Measurements from ENCODE around the gene CDH23.

Gene CDH23

DNA sequence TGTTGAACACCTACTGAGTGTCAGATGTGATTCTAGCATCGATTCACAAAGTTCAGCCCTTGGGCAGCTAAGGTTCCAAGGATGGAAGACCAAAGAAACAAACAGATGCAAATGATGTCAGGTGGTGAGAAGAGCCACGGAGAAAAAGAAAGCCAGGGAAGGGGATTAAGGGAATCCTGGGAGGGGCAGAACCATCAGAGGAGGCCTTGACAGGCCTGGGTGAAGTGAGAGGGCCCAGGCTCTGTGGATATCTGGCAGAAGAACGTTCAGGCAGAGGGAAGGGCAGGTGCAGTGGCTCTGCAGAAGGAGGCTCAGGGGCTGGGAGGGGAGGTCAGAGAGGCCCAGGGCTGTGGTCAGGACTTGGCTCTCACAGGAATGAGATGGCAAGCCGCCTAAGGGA is 232.4 kb downstream of the CDH23 start:
- no peak for DNase-seq
- Mint-ChIP-seq H3K36me3 (ENCODE audit: low read depth) (no peaks in the 10 kb centered on the region), H3K4me3 (no peak overlapping the region), H3K4me1 (ENCODE audit: low read depth) (no peaks in the 10 kb centered on the region), H3K27me3 (no peaks in the 10 kb centered on the region), H3K9me3 (no peaks in the 10 kb centered on the region), H3K27ac (no peak overlapping the region)

- H3K27ac Mint-ChIP-seq = no peak overlapping the region
- H3K9me3 Mint-ChIP-seq = no peaks in the 10 kb centered on the region
- H3K4me3 Mint-ChIP-seq = no peak overlapping the region
Measured at GRCh38 chr10:71630168-71630567, 233.4 kb downstream of the CDH23 start.

GRCh38 chr10:71631007-71631861 is 234.5 kb downstream of the CDH23 start:
- H3K27me3 Mint-ChIP-seq = no peaks in the 10 kb centered on the region
- no peaks in the 10 kb centered on the region for H3K36me3 Mint-ChIP-seq (ENCODE audit: low read depth)
- H3K4me1 Mint-ChIP-seq (ENCODE audit: low read depth) = no peaks in the 10 kb centered on the region

More at GRCh38 chr10:71630168-71630567, 233.4 kb downstream of the CDH23 start:
- Mint-ChIP-seq H3K27me3 (no peaks in the 10 kb centered on the region), H3K4me1 (ENCODE audit: low read depth) (no peaks in the 10 kb centered on the region), H3K36me3 (ENCODE audit: low read depth) (no peaks in the 10 kb centered on the region)
- DNase-seq = no peak

GRCh38 chr10:71632200-71632820 is 235.6 kb downstream of the CDH23 start:
- no peak overlapping the region for H3K4me3 Mint-ChIP-seq
- H3K4me1 Mint-ChIP-seq (ENCODE audit: low read depth) = no peaks in the 10 kb centered on the region
- no peaks in the 10 kb centered on the region for H3K9me3 Mint-ChIP-seq
- no peaks in the 10 kb centered on the region for H3K36me3 Mint-ChIP-seq (ENCODE audit: low read depth)
- DNase-seq = no peak
- H3K27ac Mint-ChIP-seq = no peak overlapping the region
- H3K27me3 Mint-ChIP-seq = no peaks in the 10 kb centered on the region

More at GRCh38 chr10:71631007-71631861, 234.5 kb downstream of the CDH23 start:
- DNase-seq = no peak
- no peak overlapping the region for H3K4me3 Mint-ChIP-seq
- no peaks in the 10 kb centered on the region for H3K9me3 Mint-ChIP-seq
- H3K27ac Mint-ChIP-seq = no peak overlapping the region

GRCh38 chr10:71632896-71633600 is 236.3 kb downstream of the CDH23 start:
- Mint-ChIP-seq H3K27ac (no peak overlapping the region), H3K36me3 (ENCODE audit: low read depth) (no peaks in the 10 kb centered on the region), H3K27me3 (no peaks in the 10 kb centered on the region), H3K4me1 (ENCODE audit: low read depth) (peaks cover 2% of the 10 kb centered on the region), H3K9me3 (no peaks in the 10 kb centered on the region), H3K4me3 (no peak overlapping the region)
- no peak for DNase-seq

DNA sequence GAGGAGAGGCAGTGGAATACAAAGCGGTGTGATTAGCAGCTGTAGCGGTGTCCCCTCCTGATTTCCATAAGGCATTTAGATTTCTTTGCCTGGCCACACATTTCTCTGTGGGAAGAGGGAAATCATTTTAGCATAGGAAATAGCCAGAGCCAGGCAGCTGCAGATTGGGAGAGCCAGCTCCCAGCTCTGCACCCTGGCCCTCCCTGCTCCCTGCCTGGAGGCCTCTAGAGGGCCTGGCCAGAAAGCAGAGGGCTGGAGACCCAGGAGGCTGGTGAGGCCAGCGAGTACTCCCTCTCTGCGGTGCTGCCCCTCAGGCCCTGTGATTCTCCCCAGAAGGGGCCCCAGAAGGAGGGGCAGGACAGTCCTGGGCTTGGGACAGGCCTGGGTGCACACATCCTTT is 237.2 kb downstream of the CDH23 start:
- Mint-ChIP-seq H3K27me3 (no peaks in the 10 kb centered on the region), H3K9me3 (no peaks in the 10 kb centered on the region), H3K4me3 (no peak overlapping the region), H3K36me3 (ENCODE audit: low read depth) (no peaks in the 10 kb centered on the region), H3K27ac (no peak overlapping the region), H3K4me1 (ENCODE audit: low read depth) (peaks cover 4% of the 10 kb centered on the region)
- DNase-seq = no peak

- Mint-ChIP-seq H3K36me3 (ENCODE audit: low read depth) (no peaks in the 10 kb centered on the region), H3K4me1 (ENCODE audit: low read depth) (peaks cover 4% of the 10 kb centered on the region), H3K9me3 (no peaks in the 10 kb centered on the region), H3K27ac (no peak overlapping the region), H3K27me3 (no peaks in the 10 kb centered on the region), H3K4me3 (no peak overlapping the region)
- DNase-seq = no peak
Measured at GRCh38 chr10:71634531-71635164, 237.9 kb downstream of the CDH23 start.

DNA sequence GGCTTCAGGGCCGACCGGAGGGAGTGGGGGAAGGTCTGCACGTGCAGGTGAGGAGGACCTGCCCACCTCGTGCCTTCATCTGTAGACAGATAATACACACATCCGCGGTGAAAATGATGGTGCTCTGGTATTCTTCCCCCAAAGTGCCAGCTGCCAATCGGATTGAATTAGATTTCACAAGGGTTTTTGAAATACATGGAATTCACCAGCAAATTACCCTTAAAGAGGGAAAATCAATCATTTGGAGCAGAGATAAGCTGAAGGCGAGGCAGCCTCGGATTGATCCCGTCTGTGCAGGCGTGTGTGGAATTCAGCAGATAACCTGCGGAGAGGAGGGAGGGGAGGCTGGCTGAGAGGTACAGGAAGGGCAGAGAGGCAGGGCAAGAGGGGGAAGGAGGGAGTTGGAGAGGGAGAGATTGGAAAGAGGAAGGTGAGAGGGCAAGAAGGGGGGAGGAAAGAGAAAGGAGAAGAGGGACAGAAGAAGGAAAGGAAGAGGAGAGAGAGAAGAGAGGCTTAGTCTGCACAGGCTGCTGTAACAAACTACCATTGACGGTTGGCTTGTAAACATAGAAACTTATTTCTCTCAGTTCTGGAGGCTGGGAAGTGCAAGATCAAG is 238.6 kb downstream of the CDH23 start:
- H3K36me3 Mint-ChIP-seq (ENCODE audit: low read depth) = no peaks in the 10 kb centered on the region
- no peaks in the 10 kb centered on the region for H3K27me3 Mint-ChIP-seq
- H3K9me3 Mint-ChIP-seq = no peaks in the 10 kb centered on the region
- no peak for DNase-seq
- peaks cover 4% of the 10 kb centered on the region for H3K4me1 Mint-ChIP-seq (ENCODE audit: low read depth)
- no peak overlapping the region for H3K27ac Mint-ChIP-seq
- H3K4me3 Mint-ChIP-seq = no peak overlapping the region

DNA sequence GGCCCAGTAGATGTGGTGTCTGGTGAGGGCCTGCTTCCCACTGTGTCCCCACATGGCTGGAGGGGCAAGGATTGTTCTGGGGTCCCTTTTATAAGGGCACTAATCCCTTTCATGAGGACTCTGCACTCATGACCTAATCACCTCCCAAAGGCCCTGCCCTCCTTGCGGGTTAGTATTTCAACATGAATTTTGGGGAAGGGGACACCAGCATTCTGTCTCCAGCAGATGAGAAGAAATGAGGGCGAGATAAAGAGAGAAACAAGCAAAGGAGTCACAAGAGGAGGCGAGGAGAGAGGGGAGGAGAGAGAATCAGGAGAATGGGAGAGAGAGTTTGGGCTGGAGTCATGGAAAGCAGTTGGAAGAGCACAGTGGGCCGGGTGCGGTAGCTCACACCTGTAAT is 239.1 kb downstream of the CDH23 start:
- DNase-seq = no peak
- no peak overlapping the region for H3K27ac Mint-ChIP-seq

GRCh38 chr10:71636588-71636987 is 239.9 kb downstream of the CDH23 start:
- peaks cover 4% of the 10 kb centered on the region for H3K4me1 Mint-ChIP-seq (ENCODE audit: low read depth)
- no peaks in the 10 kb centered on the region for H3K9me3 Mint-ChIP-seq
- no peaks in the 10 kb centered on the region for H3K36me3 Mint-ChIP-seq (ENCODE audit: low read depth)
- H3K4me3 Mint-ChIP-seq = no peak overlapping the region
- DNase-seq = no peak
- H3K27ac Mint-ChIP-seq = no peak overlapping the region
- no peaks in the 10 kb centered on the region for H3K27me3 Mint-ChIP-seq

More for the DNA sequence above, 239.1 kb downstream of the CDH23 start:
- Mint-ChIP-seq H3K27me3 (no peaks in the 10 kb centered on the region), H3K36me3 (ENCODE audit: low read depth) (no peaks in the 10 kb centered on the region), H3K9me3 (no peaks in the 10 kb centered on the region), H3K4me1 (ENCODE audit: low read depth) (peaks cover 4% of the 10 kb centered on the region), H3K4me3 (no peak overlapping the region)

- Mint-ChIP-seq H3K36me3 (ENCODE audit: low read depth) (no peaks in the 10 kb centered on the region), H3K9me3 (no peaks in the 10 kb centered on the region), H3K27me3 (no peaks in the 10 kb centered on the region), H3K4me3 (no peak overlapping the region), H3K4me1 (ENCODE audit: low read depth) (peaks cover 4% of the 10 kb centered on the region), H3K27ac (no peak overlapping the region)
- no peak for DNase-seq
Measured at GRCh38 chr10:71637305-71637704, 240.6 kb downstream of the CDH23 start.

DNA sequence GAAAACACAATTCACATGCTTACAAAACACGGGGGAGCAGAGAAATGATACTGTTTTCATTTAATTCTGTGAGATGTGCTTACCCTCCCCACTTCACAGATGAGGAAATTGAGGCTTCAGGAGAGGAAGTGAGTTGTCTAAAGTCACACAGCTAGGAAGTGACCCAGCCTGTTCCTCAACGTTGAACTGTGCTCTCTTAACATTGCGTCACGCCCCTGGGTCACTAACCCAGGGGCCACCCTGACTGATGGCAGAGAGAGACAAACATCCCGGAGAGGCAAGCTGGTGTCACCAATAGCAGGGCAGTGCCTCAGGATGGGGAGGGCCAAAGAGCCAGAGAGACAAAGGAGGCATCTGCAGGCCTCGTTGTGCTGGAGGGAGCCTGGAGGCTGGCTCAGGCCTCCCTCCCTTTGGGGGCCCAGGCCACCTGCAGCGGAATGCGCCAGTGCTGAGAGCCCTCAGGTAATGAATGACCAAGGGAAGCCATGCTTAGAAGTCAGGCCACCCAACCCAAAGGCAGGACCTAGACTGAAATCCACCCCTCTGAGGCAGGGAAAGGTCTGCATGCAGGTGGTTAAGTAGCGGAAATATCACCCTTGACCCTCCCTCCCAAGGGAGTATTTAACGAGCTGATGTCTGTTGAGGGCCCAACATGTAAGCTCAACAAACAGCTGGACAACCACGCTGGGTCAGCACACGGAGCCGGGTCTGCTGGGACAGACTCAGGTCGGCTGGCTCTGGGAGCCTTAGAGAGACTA is 241.5 kb downstream of the CDH23 start:
- Mint-ChIP-seq H3K27ac (no peak overlapping the region), H3K4me3 (no peak overlapping the region), H3K27me3 (no peaks in the 10 kb centered on the region), H3K4me1 (ENCODE audit: low read depth) (peaks cover 4% of the 10 kb centered on the region), H3K36me3 (ENCODE audit: low read depth) (no peaks in the 10 kb centered on the region), H3K9me3 (no peaks in the 10 kb centered on the region)
- no peak for DNase-seq

GRCh38 chr10:71638822-71639719 is 242.4 kb downstream of the CDH23 start:
- Mint-ChIP-seq H3K27me3 (no peaks in the 10 kb centered on the region), H3K4me1 (ENCODE audit: low read depth) (peaks cover 4% of the 10 kb centered on the region), H3K9me3 (no peaks in the 10 kb centered on the region), H3K27ac (no peak overlapping the region), H3K36me3 (ENCODE audit: low read depth) (no peaks in the 10 kb centered on the region), H3K4me3 (no peak overlapping the region)
- DNase-seq = no peak
